Smooth muscle cell (in vitro differentiated cells): ENCODE measurements around the gene CRYGS. TPM values are rescaled to one million over a fixed set of nuclear protein-coding genes. Genes with fewer than 3 reads are reported as not detected.

Experiments
- DNase-seq: peaks from one replicate; lab custom pipeline; 2025; ENCODE audit not compliant: unreplicated experiment; lab: John Stamatoyannopoulos, UW
- H2AFZ ChIP-seq: fragments of 200-600 bp; sonication (generic); 2 replicates; pipeline ENCODE4 v1.6.0; 2016; ENCODE audit warnings: antibody characterized with exemption, low read depth, mild to moderate bottlenecking
- H3F3A ChIP-seq: fragments of 200-600 bp; sonication (generic); 2 replicates; pipeline ENCODE4 v1.6.0; 2017; ENCODE audit warnings: antibody characterized with exemption, low read depth
- H3K27ac ChIP-seq: fragments of 200-600 bp; sonication (generic); 2 replicates; pipeline ENCODE4 v1.5.1; 2016; ENCODE audit warnings: low read depth, mild to moderate bottlenecking
- H3K27me3 ChIP-seq: fragments of 200-600 bp; sonication (generic); 2 replicates; pipeline ENCODE4 v1.6.1; 2016; ENCODE audit warnings: low read depth, mild to moderate bottlenecking
- H3K36me3 ChIP-seq: fragments of 200-600 bp; sonication (generic); 2 replicates; pipeline ENCODE4 v1.5.1; 2016; ENCODE audit warnings: low read depth
- H3K4me1 ChIP-seq: fragments of 200-600 bp; sonication (generic); 2 replicates; pipeline ENCODE4 v1.5.1; 2016; ENCODE audit warnings: low read depth
- H3K4me2 ChIP-seq: fragments of 200-600 bp; sonication (generic); 2 replicates; pipeline ENCODE4 v1.6.0; 2016; ENCODE audit warnings: mild to moderate bottlenecking
- H3K4me3 ChIP-seq: fragments of 200-600 bp; sonication (generic); 2 replicates; pipeline ENCODE4 v1.5.1; 2016; ENCODE audit warnings: mild to moderate bottlenecking
- H3K79me2 ChIP-seq: fragments of 200-600 bp; sonication (generic); 2 replicates; pipeline ENCODE4 v1.6.0; 2016; ENCODE audit warnings: low read depth, mild to moderate bottlenecking
- H3K9ac ChIP-seq: fragments of 200-600 bp; sonication (generic); 2 replicates; pipeline ENCODE4 v1.6.0; 2016; ENCODE audit warnings: low read depth
- H3K9me3 ChIP-seq: fragments of 200-600 bp; sonication (generic); replicated peaks from 2 replicates; pipeline ENCODE4 v1.5.1; 2016; ENCODE audit warnings: low read depth
- H4K20me1 ChIP-seq: fragments of 200-600 bp; sonication (generic); 2 replicates; pipeline ENCODE4 v1.6.0; 2016; ENCODE audit warnings: low read depth
- CTCF ChIP-seq: fragments of 200-600 bp; sonication (generic); IDR thresholded peaks from 2 replicates; pipeline ENCODE4 v1.5.1; 2017; ENCODE audit warnings: borderline replicate concordance, mild to moderate bottlenecking, antibody characterized with exemption; ENCODE audit not compliant: insufficient read depth, poor library complexity, severe bottlenecking
- WGBS: methylation state at CpG from one replicate; pipeline ENCODE4 v1.1.7; 2016; ENCODE audit warnings: low lambda C conversion rate; 5-methylcytosine and 5-hydroxymethylcytosine counted together
- polyA plus RNA-seq: library from polyadenylated mRNA; unstranded; fragments of >200 nt; fragmentation: Nextera tagmentation; extraction: Ambion mirVana; gene quantifications from 2 replicates; pipeline ENCODE4 v1.2.1, GENCODE V29; 2016
- total RNA-seq: library from RNA; depleted of rRNA; stranded (reverse); fragments of >200 nt; gene quantifications from 2 replicates; pipeline ENCODE4 v1.2.3, GENCODE V29; 2014

Gene CRYGS
- total and polyA plus RNA-seq, 2 experiments from 2014 or later = 5.5 to 6.6 TPM

GRCh38 chr3:186583831-186584230 lies 39.7 kb upstream of the CRYGS start:
- Histone ChIP-seq H3F3A (peaks cover 3% of the 10 kb centered on the region), H4K20me1 (peaks cover 8% of the 10 kb centered on the region), H3K79me2 (no peaks in the 10 kb centered on the region), H3K27me3 (no peaks in the 10 kb centered on the region), H3K9me3 (no peaks in the 10 kb centered on the region), H3K27ac (peak overlapping the region; percentile 11), H3K4me2 (no peak overlapping the region), H3K36me3 (peaks cover 29% of the 10 kb centered on the region), H2AFZ (no peak overlapping the region), H3K9ac (no peak overlapping the region), H3K4me3 (no peak overlapping the region), H3K4me1 (no peaks in the 10 kb centered on the region)
- no peak for DNase-seq
- 64% methylated on average over 5 of the region's 5 CpGs for WGBS
- no peak for TF ChIP-seq CTCF

GRCh38 chr3:186582541-186582940 lies 38.4 kb upstream of the CRYGS start:
- Histone ChIP-seq H2AFZ (no peak overlapping the region), H3K36me3 (peaks cover 34% of the 10 kb centered on the region), H3K79me2 (no peaks in the 10 kb centered on the region), H3K4me1 (no peaks in the 10 kb centered on the region), H3F3A (peaks cover 3% of the 10 kb centered on the region), H4K20me1 (peaks cover 8% of the 10 kb centered on the region), H3K9ac (no peak overlapping the region), H3K4me2 (no peak overlapping the region), H3K27ac (no peak overlapping the region), H3K4me3 (no peak overlapping the region), H3K27me3 (no peaks in the 10 kb centered on the region), H3K9me3 (no peaks in the 10 kb centered on the region)
- WGBS = 96% methylated on average over 6 of the region's 6 CpGs
- no peak for DNase-seq
- no peak for TF ChIP-seq CTCF

- peaks cover 14% of the 10 kb centered on the region for H4K20me1 ChIP-seq
These were observed 36.6 kb upstream of the CRYGS start for GRCh38 chr3:186580785-186581184.

More at GRCh38 chr3:186580785-186581184, 36.6 kb upstream of the CRYGS start:
- Histone ChIP-seq H3K27me3 (no peaks in the 10 kb centered on the region), H3K9me3 (no peaks in the 10 kb centered on the region), H3K36me3 (peaks cover 44% of the 10 kb centered on the region), H3K9ac (no peak overlapping the region), H3K4me3 (no peak overlapping the region), H3K4me2 (no peak overlapping the region), H3K79me2 (no peaks in the 10 kb centered on the region), H3K27ac (no peak overlapping the region), H3K4me1 (no peaks in the 10 kb centered on the region), H3F3A (peaks cover 3% of the 10 kb centered on the region), H2AFZ (no peak overlapping the region)
- DNase-seq = no peak
- 98% methylated on average over 3 of the region's 3 CpGs for WGBS
- TF ChIP-seq CTCF = no peak
